Natural killer cell treated with Interleukin-12 subunit alpha and Interleukin-12 subunit beta and Interleukin-15 and Interleukin-18, amount 100 ng/mL, for 72 hours (primary cell): ENCODE measurements around the gene CIDEB. TPM values are rescaled to one million over a fixed set of nuclear protein-coding genes. Genes with fewer than 3 reads are reported as not detected.
"Not testable (repeated sequence)": the region's sequence is repeated elsewhere in the genome, so short reads cannot be mapped to it uniquely, and the experiment has no call there.

Experiments
- ATAC-seq, 2 donors: fragments of 150-1000 bp; cut with Tn5 transposase in 1 of 2; sonication (Bioruptor Pico), chemical (Tn5 transposase) in 1 of 2; 2 replicates each; pipeline ENCODE4 v1.10.0; 2021
- DNase-seq: peaks from one replicate; pipeline ENCODE4 v3.0.0; 2022; ENCODE audit warnings: low spot score
- H3K27ac Mint-ChIP-seq, 2 donors: 1 replicate in 1 of 2; 2 replicates in 1 of 2; pipeline ENCODE4 v1.8.0; 2022; ENCODE audit warnings: mixed read lengths in 2 of 2, mild to moderate bottlenecking in 1 of 2, moderate library complexity in 1 of 2
- H3K27me3 Mint-ChIP-seq, 2 donors: 1 replicate in 1 of 2; 2 replicates in 1 of 2; pipeline ENCODE4 v1.8.0; 2022; ENCODE audit warnings: mixed read lengths in 2 of 2
- H3K36me3 Mint-ChIP-seq: one replicate; pipeline ENCODE4 v1.8.0; 2022; ENCODE audit warnings: mixed read lengths
- H3K4me1 Mint-ChIP-seq, 2 donors: 1 replicate in 1 of 2; 2 replicates in 1 of 2; pipeline ENCODE4 v1.8.0; 2022; ENCODE audit warnings: low read depth in 2 of 2, mixed read lengths in 2 of 2, mild to moderate bottlenecking in 1 of 2
- H3K4me3 Mint-ChIP-seq: one replicate; pipeline ENCODE4 v1.8.0; 2022; ENCODE audit warnings: mixed read lengths
- H3K9me3 Mint-ChIP-seq: 2 replicates; pipeline ENCODE4 v1.8.0; 2022; ENCODE audit warnings: mixed read lengths
- total RNA-seq, 2 donors: library from RNA; stranded (reverse); gene quantifications; one replicate each; pipeline ENCODE4 v1.2.3, GENCODE V29; 2022

CIDEB gene
- total RNA-seq, 2 donors from 2014 or later: 6.8 to 20.2 TPM

DNA sequence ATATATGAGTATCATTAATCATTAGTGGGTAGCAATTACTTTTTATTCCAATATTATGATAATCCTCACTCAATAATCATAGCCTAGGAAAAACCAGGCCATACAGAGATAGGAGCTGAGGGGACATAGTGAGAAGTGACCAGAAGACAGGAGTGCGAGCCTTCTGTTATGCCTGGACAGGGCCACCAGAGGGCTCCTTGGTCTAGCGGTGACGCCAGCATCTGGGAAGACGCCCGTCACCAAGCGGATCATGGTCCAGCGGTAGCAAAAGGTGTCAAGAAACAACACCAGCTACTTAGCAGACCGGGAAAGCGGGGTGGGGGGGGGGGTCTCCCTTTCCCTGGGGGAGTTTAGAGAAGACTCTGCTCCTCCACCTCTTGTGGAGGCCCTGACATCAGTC lies 20.1 kb upstream of the CIDEB start:
- DNase-seq, H3K9me3 Mint-ChIP-seq, ATAC-seq, H3K36me3 Mint-ChIP-seq: not testable (repeated sequence)
- Mint-ChIP-seq H3K4me1 (peaks cover 47 to 62% of the 10 kb centered on the region in 2 donors), H3K27ac (peak overlapping the region in 1 of 2 donors; percentile 17), H3K4me3 (peak overlapping the region; percentile 3), H3K27me3 (peaks cover 0 to 16% of the 10 kb centered on the region in 2 donors)

GRCh38 chr14:24327303-24327702 lies 19.5 kb upstream of the CIDEB start:
- Mint-ChIP-seq H3K36me3 (no peaks in the 10 kb centered on the region), H3K27me3 (peaks cover 3 to 18% of the 10 kb centered on the region in 2 donors), H3K4me1 (peaks cover 45 to 55% of the 10 kb centered on the region in 2 donors), H3K27ac (peak overlapping the region in 1 of 2 donors; percentile 17), H3K4me3 (peak overlapping the region; percentile 3), H3K9me3 (no peaks in the 10 kb centered on the region)
- DNase-seq (no peak), ATAC-seq (no peak)

DNA sequence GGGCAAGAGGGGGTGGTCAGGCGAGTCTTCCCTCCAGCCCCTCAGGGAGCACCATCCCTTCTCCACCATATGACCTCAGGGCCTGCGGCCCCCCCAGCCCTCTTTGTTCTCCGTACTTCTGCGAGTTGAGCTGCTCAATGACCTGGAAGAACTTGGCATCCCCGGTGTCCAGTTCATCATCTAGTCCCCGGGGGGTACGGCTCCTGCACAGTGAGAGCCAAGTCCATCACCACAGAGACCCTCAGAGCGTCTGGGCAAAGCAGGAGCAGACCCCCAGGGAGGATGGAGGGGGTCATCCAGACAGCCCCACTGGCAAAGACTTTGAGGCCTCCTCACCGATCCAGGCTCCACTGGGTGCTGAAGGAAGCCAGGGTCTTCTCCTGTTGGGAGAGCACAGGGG lies 18.2 kb upstream of the CIDEB start:
- no peak overlapping the region for H3K4me3 Mint-ChIP-seq
- H3K9me3 Mint-ChIP-seq: no peaks in the 10 kb centered on the region
- DNase-seq: no peak
- H3K27me3 Mint-ChIP-seq: peaks cover 8 to 16% of the 10 kb centered on the region in 2 donors
- H3K4me1 Mint-ChIP-seq: peaks cover 36 to 42% of the 10 kb centered on the region in 2 donors
- no peak for ATAC-seq
- no peaks in the 10 kb centered on the region for H3K36me3 Mint-ChIP-seq
- no peak overlapping the region for H3K27ac Mint-ChIP-seq

GRCh38 chr14:24325041-24325530 lies 17.3 kb upstream of the CIDEB start:
- Mint-ChIP-seq H3K9me3 (no peaks in the 10 kb centered on the region), H3K4me3 (no peak overlapping the region), H3K36me3 (no peaks in the 10 kb centered on the region), H3K27ac (no peak overlapping the region), H3K4me1 (peaks cover 27 to 33% of the 10 kb centered on the region in 2 donors), H3K27me3 (peaks cover 8 to 12% of the 10 kb centered on the region in 2 donors)
- no peak for ATAC-seq
- no peak for DNase-seq

- no peak overlapping the region for H3K4me3 Mint-ChIP-seq
- DNase-seq: peak; percentile 37
- no peaks in the 10 kb centered on the region for H3K9me3 Mint-ChIP-seq
- H3K27me3 Mint-ChIP-seq: peaks cover 13 to 14% of the 10 kb centered on the region in 2 donors
- no peak overlapping the region for H3K27ac Mint-ChIP-seq
- H3K36me3 Mint-ChIP-seq: no peaks in the 10 kb centered on the region
- ATAC-seq: no peak
- H3K4me1 Mint-ChIP-seq: peaks cover 17 to 23% of the 10 kb centered on the region in 2 donors
These were observed 16.2 kb upstream of the CIDEB start for GRCh38 chr14:24324024-24324423.

DNA sequence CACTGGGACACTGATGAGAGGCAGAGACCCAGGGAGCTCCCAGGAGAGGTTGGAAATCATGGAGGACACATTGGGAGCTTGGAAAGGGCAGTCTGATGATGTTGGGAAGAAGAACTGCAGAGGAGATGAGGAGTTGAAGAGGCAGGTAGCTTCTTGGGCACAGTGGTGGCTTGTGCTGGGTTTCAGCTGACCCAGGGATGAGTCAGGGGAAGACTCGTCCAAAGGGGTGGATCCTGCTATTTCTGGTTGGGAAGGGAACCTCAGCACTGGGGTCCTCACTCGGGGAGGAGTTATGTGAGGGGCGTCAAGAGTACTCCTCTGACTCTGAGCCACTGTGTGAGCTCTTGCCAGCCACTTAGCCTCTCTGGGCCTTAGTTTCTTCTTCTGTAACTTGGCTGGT lies 15.6 kb upstream of the CIDEB start:
- Mint-ChIP-seq H3K27ac (no peak overlapping the region), H3K4me1 (peaks cover 10 to 16% of the 10 kb centered on the region in 2 donors), H3K4me3 (no peak overlapping the region), H3K9me3 (no peaks in the 10 kb centered on the region), H3K36me3 (no peaks in the 10 kb centered on the region), H3K27me3 (peaks cover 15 to 17% of the 10 kb centered on the region in 2 donors)
- peak; percentile 39 for DNase-seq
- ATAC-seq: no peak

DNA sequence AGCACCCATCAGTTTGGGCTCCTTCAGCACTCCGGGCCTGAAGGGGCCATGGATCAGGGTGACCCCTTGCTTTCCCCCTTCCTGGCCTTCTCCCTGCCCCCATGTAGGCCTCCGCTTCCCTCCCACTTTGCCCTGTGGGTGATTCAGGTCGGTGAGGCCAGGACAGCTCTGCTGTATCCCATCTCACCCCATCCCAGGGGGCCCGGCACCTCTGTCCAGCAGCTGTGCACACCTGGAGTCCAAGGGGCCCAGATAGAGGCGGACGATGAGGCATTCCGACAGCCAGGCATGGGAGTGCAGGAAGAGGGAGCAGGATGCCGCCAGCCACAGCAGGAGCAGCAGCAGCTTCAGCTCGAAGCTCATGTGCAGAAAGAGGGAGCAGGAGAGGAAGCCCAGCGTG lies 14.9 kb upstream of the CIDEB start:
- H3K36me3 Mint-ChIP-seq: no peaks in the 10 kb centered on the region
- no peaks in the 10 kb centered on the region for H3K9me3 Mint-ChIP-seq
- no peak for ATAC-seq
- DNase-seq: peak; percentile 50
- H3K27me3 Mint-ChIP-seq: peaks cover 15 to 17% of the 10 kb centered on the region in 2 donors
- no peak overlapping the region for H3K4me3 Mint-ChIP-seq
- H3K4me1 Mint-ChIP-seq: peaks cover 9 to 15% of the 10 kb centered on the region in 2 donors
- H3K27ac Mint-ChIP-seq: peak overlapping the region in 1 of 2 donors; percentile 47

DNA sequence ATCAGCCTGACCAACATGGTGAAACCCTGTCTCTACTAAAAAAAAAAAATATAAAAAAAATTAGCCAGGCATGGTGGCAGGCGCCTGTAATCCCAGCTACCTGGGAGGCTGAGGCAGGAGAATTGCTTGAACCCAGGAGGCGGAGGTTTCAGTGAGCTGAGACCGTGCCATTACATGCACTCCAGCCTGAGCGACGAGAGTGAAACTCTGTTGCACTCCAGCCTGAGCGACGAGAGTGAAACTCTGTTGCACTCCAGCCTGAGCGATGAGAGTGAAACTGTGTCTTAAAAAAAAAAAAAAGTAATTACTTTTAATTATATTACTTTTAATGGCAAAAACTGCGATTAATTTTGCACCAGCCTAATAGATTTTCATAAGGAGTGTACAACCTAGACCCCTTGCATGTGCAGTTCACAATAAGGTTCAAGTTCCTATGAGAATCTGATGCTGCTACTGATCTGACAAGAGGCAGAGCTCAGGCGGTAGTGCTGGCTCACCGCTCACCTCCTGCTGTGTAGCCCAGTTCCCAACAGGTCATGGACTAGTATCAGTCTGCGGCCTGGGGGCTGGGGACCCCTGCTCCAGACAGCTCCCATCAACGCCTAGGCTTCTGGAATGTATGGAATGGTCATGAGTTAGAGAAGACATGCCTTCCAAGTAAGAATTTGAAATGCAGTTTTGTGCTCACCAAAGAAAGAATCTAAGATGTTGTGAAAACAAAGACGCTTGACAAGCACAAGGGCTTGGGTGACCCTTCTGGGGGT lies 13.6 kb upstream of the CIDEB start:
- no peak overlapping the region for H3K27ac Mint-ChIP-seq
- no peak for ATAC-seq
- H3K4me1 Mint-ChIP-seq: peaks cover 5 to 14% of the 10 kb centered on the region in 2 donors
- H3K9me3 Mint-ChIP-seq: no peaks in the 10 kb centered on the region
- no peak overlapping the region for H3K4me3 Mint-ChIP-seq
- peaks cover 5% of the 10 kb centered on the region for H3K36me3 Mint-ChIP-seq
- H3K27me3 Mint-ChIP-seq: peaks cover 15 to 17% of the 10 kb centered on the region in 2 donors
- no peak for DNase-seq

GRCh38 chr14:24317141-24317928 lies 9.6 kb upstream of the CIDEB start:
- H3K4me1 Mint-ChIP-seq: peaks cover 39 to 45% of the 10 kb centered on the region in 2 donors
- H3K36me3 Mint-ChIP-seq: peaks cover 5% of the 10 kb centered on the region
- ATAC-seq (no peak), DNase-seq (no peak)
- peaks cover 11 to 13% of the 10 kb centered on the region in 2 donors for H3K27me3 Mint-ChIP-seq
- peak overlapping the region; percentile 25 to 47 for H3K27ac Mint-ChIP-seq
- peak overlapping the region; percentile 21 for H3K4me3 Mint-ChIP-seq
- H3K9me3 Mint-ChIP-seq: no peaks in the 10 kb centered on the region

DNA sequence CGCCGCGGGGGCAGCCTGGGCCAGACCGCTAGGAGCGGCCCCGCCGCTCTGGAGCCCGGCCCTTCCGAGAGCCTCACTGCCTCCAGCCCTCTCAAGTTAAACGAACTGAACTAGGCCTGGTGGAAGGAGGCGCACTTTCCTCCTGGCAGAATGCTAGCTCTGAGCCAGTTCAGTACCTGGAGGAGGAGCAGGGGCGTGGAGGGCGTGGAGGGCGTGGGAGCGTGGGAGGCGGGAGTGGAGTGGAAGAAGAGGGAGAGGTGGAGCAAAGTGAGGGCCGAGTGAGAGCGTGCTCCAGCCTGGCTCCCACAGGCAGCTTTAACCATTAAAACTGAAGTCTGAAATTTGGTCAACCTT lies 8.8 kb upstream of the CIDEB start:
- H3K36me3 Mint-ChIP-seq: peaks cover 5% of the 10 kb centered on the region
- no peaks in the 10 kb centered on the region for H3K9me3 Mint-ChIP-seq
- H3K4me3 Mint-ChIP-seq: no peak overlapping the region
- peaks cover 7 to 8% of the 10 kb centered on the region in 2 donors for H3K27me3 Mint-ChIP-seq
- H3K27ac Mint-ChIP-seq: no peak overlapping the region
- DNase-seq: no peak
- H3K4me1 Mint-ChIP-seq: peaks cover 46 to 53% of the 10 kb centered on the region in 2 donors
- no peak for ATAC-seq

DNA sequence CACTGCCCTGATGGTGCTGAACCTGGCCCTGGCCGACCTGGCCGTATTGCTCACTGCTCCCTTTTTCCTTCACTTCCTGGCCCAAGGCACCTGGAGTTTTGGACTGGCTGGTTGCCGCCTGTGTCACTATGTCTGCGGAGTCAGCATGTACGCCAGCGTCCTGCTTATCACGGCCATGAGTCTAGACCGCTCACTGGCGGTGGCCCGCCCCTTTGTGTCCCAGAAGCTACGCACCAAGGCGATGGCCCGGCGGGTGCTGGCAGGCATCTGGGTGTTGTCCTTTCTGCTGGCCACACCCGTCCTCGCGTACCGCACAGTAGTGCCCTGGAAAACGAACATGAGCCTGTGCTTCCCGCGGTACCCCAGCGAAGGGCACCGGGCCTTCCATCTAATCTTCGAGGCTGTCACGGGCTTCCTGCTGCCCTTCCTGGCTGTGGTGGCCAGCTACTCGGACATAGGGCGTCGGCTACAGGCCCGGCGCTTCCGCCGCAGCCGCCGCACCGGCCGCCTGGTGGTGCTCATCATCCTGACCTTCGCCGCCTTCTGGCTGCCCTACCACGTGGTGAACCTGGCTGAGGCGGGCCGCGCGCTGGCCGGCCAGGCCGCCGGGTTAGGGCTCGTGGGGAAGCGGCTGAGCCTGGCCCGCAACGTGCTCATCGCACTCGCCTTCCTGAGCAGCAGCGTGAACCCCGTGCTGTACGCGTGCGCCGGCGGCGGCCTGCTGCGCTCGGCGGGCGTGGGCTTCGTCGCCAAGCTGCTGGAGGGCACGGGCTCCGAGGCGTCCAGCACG lies 8.2 kb upstream of the CIDEB start:
- ATAC-seq: no peak
- Mint-ChIP-seq H3K4me1 (peaks cover 49 to 56% of the 10 kb centered on the region in 2 donors), H3K27ac (peak overlapping the region in 1 of 2 donors; percentile 93), H3K4me3 (peak overlapping the region; percentile 84), H3K36me3 (peaks cover 5% of the 10 kb centered on the region), H3K27me3 (peaks cover 7 to 8% of the 10 kb centered on the region in 2 donors), H3K9me3 (no peaks in the 10 kb centered on the region)
- DNase-seq: no peak

DNA sequence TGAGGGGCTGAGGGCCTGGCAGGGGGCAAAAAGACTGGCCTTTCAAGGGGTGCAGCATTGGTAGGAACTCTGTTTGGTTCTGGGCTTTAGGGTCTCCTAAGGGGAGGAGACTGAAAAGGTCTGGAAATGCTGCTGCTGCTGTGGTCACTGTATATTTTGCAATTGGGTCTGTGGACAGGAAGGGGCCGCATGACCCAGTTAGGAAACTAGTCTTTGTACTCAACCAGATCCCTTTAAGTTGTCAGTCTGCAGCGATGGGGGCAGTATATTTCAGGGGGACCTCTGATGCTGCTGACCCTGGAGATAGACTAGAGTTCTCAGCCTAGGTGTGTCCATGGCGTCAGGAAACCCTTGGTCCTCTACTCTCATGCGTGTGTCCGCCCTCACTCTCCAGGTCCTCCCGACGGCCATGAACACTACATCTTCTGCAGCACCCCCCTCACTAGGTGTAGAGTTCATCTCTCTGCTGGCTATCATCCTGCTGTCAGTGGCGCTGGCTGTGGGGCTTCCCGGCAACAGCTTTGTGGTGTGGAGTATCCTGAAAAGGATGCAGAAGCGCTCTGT lies 7.5 kb upstream of the CIDEB start:
- peaks cover 51 to 57% of the 10 kb centered on the region in 2 donors for H3K4me1 Mint-ChIP-seq
- no peaks in the 10 kb centered on the region for H3K9me3 Mint-ChIP-seq
- peaks cover 5% of the 10 kb centered on the region for H3K36me3 Mint-ChIP-seq
- no peak for DNase-seq
- H3K27me3 Mint-ChIP-seq: peaks cover 7 to 8% of the 10 kb centered on the region in 2 donors
- peak overlapping the region; percentile 84 for H3K4me3 Mint-ChIP-seq
- ATAC-seq: no peak
- H3K27ac Mint-ChIP-seq: peak overlapping the region; percentile 83 to 93
